ENCODE data around the gene SYNGR2.
A peak's percentile ranks its signal among the peaks of the same experiment; 100 is the strongest.

Gene SYNGR2

DNA sequence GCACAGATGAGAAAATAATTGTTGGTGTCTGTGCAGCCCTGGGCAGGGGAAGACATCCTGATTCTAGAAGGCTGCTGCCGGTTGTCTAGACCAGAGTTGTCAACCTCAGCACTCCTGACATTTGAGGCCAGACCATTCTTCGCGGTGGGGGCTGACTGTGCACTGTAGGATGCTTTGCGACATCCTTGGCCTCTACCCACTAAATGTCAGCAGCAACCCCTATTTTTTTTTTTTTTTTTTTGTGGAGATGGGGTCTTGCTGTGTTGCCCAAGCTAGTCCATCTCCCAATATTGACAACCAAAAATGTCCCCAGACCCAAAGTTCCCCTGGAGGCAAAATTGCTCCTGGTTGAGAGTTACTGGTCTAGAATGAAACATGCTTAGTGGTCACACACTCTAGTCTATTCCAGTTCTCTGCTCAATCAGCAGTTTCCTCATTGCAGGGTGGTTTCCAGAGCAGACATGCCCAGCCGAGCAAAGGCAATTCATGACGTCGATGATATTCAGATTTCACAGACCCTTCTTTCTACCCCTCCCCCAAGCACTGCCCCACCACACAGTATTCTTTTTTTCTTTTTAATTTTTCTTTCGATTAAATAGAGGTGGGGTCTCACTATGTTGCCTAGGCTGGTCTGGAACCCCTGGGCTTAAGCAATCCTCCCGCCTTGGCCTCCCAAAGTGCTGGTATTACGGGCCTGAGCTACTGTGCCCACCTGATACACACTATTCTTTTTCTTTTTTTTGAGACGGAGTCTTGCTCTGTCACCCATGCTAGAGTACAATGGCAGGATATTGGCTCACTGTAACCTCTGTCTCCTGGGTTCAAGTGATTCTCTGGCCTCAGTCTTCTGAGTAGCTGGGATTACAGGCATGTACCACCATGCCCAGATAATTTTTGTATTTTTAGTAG lies 13.2 kb upstream of the SYNGR2 start:
- Mint-ChIP-seq H3K27me3 (ENCODE audit: low read depth, poor library complexity) (peaks cover 19% of the 10 kb centered on the region), H3K4me1 (peaks cover 30% of the 10 kb centered on the region), H3K27ac (peak overlapping the region; percentile 57), H3K4me3 (no peak overlapping the region), H3K36me3 (ENCODE audit: low read depth) (no peaks in the 10 kb centered on the region), H3K9me3 (no peaks in the 10 kb centered on the region)
- TF ChIP-seq, protein P1, sequence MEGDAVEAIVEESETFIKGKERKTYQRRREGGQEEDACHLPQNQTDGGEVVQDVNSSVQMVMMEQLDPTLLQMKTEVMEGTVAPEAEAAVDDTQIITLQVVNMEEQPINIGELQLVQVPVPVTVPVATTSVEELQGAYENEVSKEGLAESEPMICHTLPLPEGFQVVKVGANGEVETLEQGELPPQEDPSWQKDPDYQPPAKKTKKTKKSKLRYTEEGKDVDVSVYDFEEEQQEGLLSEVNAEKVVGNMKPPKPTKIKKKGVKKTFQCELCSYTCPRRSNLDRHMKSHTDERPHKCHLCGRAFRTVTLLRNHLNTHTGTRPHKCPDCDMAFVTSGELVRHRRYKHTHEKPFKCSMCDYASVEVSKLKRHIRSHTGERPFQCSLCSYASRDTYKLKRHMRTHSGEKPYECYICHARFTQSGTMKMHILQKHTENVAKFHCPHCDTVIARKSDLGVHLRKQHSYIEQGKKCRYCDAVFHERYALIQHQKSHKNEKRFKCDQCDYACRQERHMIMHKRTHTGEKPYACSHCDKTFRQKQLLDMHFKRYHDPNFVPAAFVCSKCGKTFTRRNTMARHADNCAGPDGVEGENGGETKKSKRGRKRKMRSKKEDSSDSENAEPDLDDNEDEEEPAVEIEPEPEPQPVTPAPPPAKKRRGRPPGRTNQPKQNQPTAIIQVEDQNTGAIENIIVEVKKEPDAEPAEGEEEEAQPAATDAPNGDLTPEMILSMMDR (IDR thresholded peaks at IDR 0.05) = no peak
- DNase-seq = no peak

DNA sequence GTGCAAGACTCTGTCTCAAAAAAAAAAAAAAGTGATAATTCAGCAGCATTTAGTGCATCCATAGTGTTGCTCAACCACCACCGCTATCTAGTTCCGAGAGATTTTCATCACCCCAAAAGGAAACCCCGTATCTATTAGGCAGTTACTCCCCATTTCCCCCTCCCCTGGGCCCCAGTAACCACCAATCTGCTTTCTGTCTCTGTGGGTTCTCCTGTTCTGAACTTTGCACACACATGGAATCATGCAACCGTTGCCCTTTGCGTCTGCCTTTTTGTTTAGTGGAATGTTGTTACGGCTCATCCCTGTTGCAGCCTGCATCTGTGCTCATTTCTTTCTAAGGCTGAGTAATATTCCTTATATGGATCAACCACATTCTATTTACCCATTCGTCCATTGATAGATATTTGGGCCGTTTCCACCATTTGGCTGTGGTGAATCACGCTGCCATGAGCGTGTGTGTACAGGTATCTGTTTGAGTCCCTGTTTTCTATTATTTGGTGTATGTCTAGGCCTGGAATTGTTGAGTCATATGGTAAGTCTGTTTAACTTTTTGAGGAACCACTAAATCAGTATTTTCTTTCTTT lies 8.7 kb upstream of the SYNGR2 start:
- peaks cover 18% of the 10 kb centered on the region for H3K27me3 Mint-ChIP-seq (ENCODE audit: low read depth, poor library complexity)
- no peak overlapping the region for H3K4me3 Mint-ChIP-seq
- TF ChIP-seq, protein P1 (IDR thresholded peaks at IDR 0.05) = no peak
- H3K27ac Mint-ChIP-seq = no peak overlapping the region
- H3K9me3 Mint-ChIP-seq = no peaks in the 10 kb centered on the region
- peaks cover 11% of the 10 kb centered on the region for H3K4me1 Mint-ChIP-seq
- no peak for DNase-seq
- H3K36me3 Mint-ChIP-seq (ENCODE audit: low read depth) = no peaks in the 10 kb centered on the region

DNA sequence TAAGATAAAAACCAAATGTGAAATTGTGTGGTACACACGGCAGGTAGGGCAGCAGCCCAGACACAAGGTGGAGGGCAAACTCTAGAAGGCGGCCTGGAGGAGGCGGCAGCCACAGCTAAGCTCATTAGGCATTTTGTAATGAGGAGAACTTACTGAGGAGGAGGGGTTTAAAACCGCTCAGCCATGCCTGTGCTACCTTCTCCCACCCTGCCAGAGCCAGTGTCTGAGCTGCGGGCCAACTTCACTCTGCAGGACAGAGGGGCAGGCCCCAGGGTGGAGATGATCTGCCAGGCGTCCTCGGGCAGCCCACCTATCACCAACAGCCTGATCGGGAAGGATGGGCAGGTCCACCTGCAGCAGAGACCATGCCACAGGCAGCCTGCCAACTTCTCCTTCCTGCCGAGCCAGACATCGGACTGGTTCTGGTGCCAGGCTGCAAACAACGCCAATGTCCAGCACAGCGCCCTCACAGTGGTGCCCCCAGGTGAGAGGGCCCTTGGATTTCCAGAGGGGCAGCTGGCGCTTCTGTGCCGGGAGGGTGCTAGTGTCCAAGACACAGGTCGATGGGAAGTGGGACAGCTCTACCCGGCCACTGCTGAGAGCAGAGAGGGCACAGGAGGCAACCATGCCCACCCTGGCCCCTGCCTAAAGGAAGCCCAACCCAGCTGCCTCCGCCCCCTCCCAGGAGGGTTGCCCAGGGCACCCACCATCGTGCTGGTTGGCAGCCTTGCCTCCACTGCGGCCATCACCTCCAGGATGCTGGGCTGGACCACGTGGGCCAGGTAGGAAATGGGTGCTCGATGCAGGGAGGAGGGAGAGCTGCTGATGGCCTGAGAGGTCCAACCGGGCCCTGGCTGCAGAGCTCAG lies 4.3 kb upstream of the SYNGR2 start:
- no peaks in the 10 kb centered on the region for H3K36me3 Mint-ChIP-seq (ENCODE audit: low read depth)
- no peak overlapping the region for H3K27ac Mint-ChIP-seq
- no peaks in the 10 kb centered on the region for H3K9me3 Mint-ChIP-seq
- DNase-seq = no peak
- peaks cover 10% of the 10 kb centered on the region for H3K27me3 Mint-ChIP-seq (ENCODE audit: low read depth, poor library complexity)
- peaks cover 5% of the 10 kb centered on the region for H3K4me1 Mint-ChIP-seq
- no peak overlapping the region for H3K4me3 Mint-ChIP-seq
- TF ChIP-seq, protein P1 (IDR thresholded peaks at IDR 0.05) = no peak

DNA sequence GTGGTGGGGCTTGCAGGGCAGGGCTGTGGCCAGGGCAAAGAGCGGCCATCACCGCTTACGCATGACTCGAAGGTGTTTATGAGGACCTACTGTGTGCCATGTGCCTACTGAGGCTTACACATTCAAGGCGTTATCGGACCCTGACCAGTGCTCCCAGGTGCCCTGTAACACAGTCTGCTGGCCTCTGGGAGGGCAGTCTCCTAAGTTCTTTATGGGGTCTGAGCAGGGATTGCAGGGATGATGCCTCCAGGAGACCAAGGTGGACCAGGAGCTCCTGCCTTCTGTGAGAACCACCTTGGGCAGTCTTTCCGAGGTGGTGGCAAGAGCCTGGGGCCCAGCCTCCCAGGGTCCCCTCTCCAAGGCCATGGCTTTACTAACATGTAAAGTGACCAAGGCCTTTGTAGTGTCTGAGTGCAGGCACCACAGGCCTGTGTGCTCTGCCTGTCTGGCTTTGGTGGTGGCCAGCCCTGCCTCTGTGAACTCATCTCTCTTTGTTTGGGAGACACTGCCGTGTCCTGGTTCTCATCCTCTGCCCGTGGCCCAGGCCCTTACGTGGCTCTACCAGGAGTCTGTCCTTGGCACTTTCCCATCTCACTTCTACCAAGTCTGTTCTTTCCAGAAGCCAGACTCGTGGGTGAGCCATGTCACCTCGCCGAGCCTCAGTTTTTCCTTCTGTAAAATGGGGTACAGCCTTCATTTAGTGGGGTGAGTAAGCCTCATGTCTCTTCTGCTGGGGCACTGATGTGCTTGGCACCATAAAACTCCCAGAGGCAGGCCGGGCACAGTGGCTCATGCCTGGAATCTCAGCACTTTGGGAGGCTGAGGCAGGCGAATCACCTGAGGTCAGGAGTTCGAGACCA lies 3.4 kb upstream of the SYNGR2 start:
- Mint-ChIP-seq H3K9me3 (no peaks in the 10 kb centered on the region), H3K4me1 (no peaks in the 10 kb centered on the region), H3K36me3 (ENCODE audit: low read depth) (no peaks in the 10 kb centered on the region), H3K27me3 (ENCODE audit: low read depth, poor library complexity) (peaks cover 7% of the 10 kb centered on the region), H3K4me3 (no peak overlapping the region), H3K27ac (no peak overlapping the region)
- TF ChIP-seq, protein P1 (IDR thresholded peaks at IDR 0.05) = no peak
- DNase-seq = no peak

DNA sequence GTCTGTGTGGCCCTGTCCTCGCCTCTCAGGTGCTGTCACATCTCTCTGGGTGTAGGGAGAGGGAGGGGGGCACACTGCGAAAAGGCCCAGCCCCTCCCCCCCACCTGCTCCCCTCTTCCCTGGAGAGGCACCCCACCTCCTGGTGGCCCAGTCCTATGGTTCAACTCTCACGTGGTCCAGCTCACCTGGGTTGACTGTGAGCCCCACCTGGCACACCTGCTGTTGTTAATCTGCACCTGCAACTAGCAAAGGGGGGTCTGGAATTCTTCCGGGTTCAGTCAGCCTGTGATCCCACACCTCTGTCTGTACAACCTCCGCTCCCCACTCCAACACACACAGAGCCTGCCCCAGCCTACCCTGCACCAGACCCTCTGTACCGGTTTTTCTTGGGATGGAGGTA lies 2.0 kb upstream of the SYNGR2 start:
- no peak overlapping the region for H3K4me3 Mint-ChIP-seq

More for the DNA sequence above, 2.0 kb upstream of the SYNGR2 start:
- no peaks in the 10 kb centered on the region for H3K36me3 Mint-ChIP-seq (ENCODE audit: low read depth)
- H3K27me3 Mint-ChIP-seq (ENCODE audit: low read depth, poor library complexity) = peaks cover 6% of the 10 kb centered on the region
- no peak overlapping the region for H3K27ac Mint-ChIP-seq
- H3K9me3 Mint-ChIP-seq = no peaks in the 10 kb centered on the region
- TF ChIP-seq, protein P1 (IDR thresholded peaks at IDR 0.05) = no peak
- no peaks in the 10 kb centered on the region for H3K4me1 Mint-ChIP-seq
- no peak for DNase-seq

All from nephron progenitor cell (in vitro differentiated cells).